Measurements from ENCODE around the gene PCID2. TPM values are rescaled to one million over a fixed set of nuclear protein-coding genes. Genes with fewer than 3 reads are reported as not detected.
"Not testable (repeated sequence)": the region's sequence is repeated elsewhere in the genome, so short reads cannot be mapped to it uniquely, and the experiment has no call there.

The PCID2 gene
- total RNA-seq: 10 to 100 TPM; 58.9 to 66.2 TPM

- Mint-ChIP-seq H3K36me3 (ENCODE audit: low read depth) (peaks cover 45% of the 10 kb centered on the region), H3K4me3 (peak within 1 kb of the TSS; percentile 92), H3K27me3 (no peaks in the 10 kb centered on the region), H3K27ac (peak within 1 kb of the TSS; percentile 81), H3K9me3 (peaks cover 2% of the 10 kb centered on the region), H3K4me1 (peaks cover 65% of the 10 kb centered on the region)
- peak; percentile 91 for DNase-seq
- ChIA-PET POLR2A (interaction anchor here (1.0 to 4.5 kb wide), 21 partner anchors 9 to 281 kb away, joined by 3 to 77 read pairs (median 8); partner anchors contain the start of genes DCUN1D2, LAMP1 and MCF2L), CTCF (interaction anchor here (0.8 to 1.4 kb wide), 2 partner anchors 10 to 33 kb away, joined by 3 to 4 read pairs; no protein-coding TSS in a partner anchor)
Measured at GRCh38 chr13:113208421-113209335, at the start of gene PCID2. PCID2 (minus strand) TSS chr13:113208669; CDS start chr13:113208634, 35 bp downstream.

GRCh38 chr13:113257908-113258307 is 49.4 kb upstream of the PCID2 start:
- H3K27ac Mint-ChIP-seq, POLR2A ChIA-PET, DNase-seq, CTCF ChIA-PET, H3K27me3 Mint-ChIP-seq, H3K4me3 Mint-ChIP-seq, H3K4me1 Mint-ChIP-seq, H3K9me3 Mint-ChIP-seq: not testable (repeated sequence)
- H3K36me3 Mint-ChIP-seq (ENCODE audit: low read depth): peaks cover 53% of the 10 kb centered on the region

- no peak overlapping the region for H3K27ac Mint-ChIP-seq
- no peaks in the 10 kb centered on the region for H3K27me3 Mint-ChIP-seq
- ChIA-PET CTCF (no interaction called here), POLR2A (no interaction called here)
- no peaks in the 10 kb centered on the region for H3K4me1 Mint-ChIP-seq
- peaks cover 72% of the 10 kb centered on the region for H3K36me3 Mint-ChIP-seq (ENCODE audit: low read depth)
- DNase-seq: no peak
- H3K9me3 Mint-ChIP-seq: no peaks in the 10 kb centered on the region
- no peak overlapping the region for H3K4me3 Mint-ChIP-seq
Measured at GRCh38 chr13:113252516-113253095, 44.1 kb upstream of the PCID2 start.

DNA sequence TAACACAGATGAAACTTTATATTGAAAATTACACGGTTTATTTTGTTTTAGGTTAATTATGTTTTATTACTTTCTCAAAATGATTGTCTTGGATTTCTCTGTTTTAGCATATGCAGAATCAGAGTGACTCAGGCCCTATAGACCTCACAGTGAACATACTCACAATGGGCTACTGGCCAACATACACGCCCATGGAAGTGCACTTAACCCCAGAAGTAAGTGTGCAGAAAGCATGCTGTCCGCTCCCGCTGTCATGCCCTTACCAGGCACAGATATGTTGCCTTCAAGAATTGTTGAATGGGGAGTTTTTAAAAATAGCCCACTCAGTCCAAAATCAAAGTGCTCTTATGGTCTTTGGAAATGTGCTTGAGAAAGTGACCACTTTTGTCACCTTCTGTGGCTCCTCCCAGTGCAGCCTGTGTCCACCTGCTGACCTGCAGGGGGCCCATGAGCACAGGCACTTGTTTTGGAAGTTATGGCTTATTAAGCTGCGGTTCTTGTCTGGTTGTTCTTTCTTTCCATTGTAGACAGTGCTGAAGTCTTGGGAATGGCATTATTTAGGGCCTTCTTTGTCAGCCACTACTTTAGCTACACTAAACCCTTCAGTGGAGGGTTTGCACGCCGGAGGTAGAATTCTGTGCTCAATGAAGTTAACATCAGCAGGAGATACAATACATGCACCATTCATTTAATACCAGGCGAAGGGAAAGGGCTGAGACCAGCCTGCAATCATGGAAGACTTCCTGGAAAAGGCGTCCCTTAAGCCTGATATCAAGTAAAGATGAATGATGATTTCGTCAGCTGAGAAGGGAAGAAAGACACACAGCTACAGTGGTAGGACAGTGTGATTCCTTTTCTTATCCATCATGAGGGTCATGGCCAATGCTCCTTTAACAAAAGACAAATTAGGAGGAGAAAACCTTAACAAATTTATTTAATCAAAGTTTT is 37.7 kb upstream of the PCID2 start:
- H3K27ac Mint-ChIP-seq: no peak overlapping the region
- no peak for DNase-seq

GRCh38 chr13:113243847-113244246 is 35.4 kb upstream of the PCID2 start:
- ChIA-PET CTCF (no interaction called here), POLR2A (no interaction called here)
- no peaks in the 10 kb centered on the region for H3K9me3 Mint-ChIP-seq
- H3K27me3 Mint-ChIP-seq: no peaks in the 10 kb centered on the region
- no peaks in the 10 kb centered on the region for H3K4me1 Mint-ChIP-seq
- H3K36me3 Mint-ChIP-seq (ENCODE audit: low read depth): peaks cover 69% of the 10 kb centered on the region
- DNase-seq: no peak
- no peak overlapping the region for H3K4me3 Mint-ChIP-seq
- H3K27ac Mint-ChIP-seq: no peak overlapping the region

More for the DNA sequence above, 37.7 kb upstream of the PCID2 start:
- Mint-ChIP-seq H3K36me3 (ENCODE audit: low read depth) (peaks cover 69% of the 10 kb centered on the region), H3K4me1 (no peaks in the 10 kb centered on the region), H3K27me3 (no peaks in the 10 kb centered on the region), H3K4me3 (no peak overlapping the region), H3K9me3 (no peaks in the 10 kb centered on the region)
- CTCF ChIA-PET: no interaction called here
- POLR2A ChIA-PET: no interaction called here

GRCh38 chr13:113241623-113242022 is 33.2 kb upstream of the PCID2 start:
- DNase-seq, CTCF ChIA-PET, H3K9me3 Mint-ChIP-seq, H3K27me3 Mint-ChIP-seq, H3K4me1 Mint-ChIP-seq, H3K4me3 Mint-ChIP-seq, H3K27ac Mint-ChIP-seq: not testable (repeated sequence)
- H3K36me3 Mint-ChIP-seq (ENCODE audit: low read depth): peaks cover 61% of the 10 kb centered on the region
- POLR2A ChIA-PET: interaction anchor here (0.6 to 2.3 kb wide), 2 partner anchors 32 to 493 kb away, joined by 3 to 9 read pairs; partner anchors contain the start of genes CUL4A and PCID2

DNA sequence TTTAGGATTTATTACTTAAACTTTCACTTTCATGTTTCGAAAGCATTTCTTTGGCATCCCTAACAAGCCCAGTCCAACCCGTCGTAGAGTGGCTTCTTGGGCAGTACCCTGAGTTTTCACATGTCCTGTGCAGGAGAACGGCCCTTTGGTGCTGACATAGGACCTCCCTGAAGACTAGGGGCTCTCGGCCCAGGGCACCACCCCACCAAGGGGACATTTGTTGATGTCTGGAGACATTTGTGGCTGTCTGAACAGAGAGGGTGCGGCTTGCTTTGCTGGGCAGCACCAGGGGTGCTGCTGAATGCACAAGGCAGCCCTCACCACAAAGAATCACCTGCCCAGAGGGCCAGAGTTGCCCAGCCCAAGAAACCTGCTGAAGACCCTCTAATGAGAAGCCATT is 31.5 kb upstream of the PCID2 start:
- CTCF ChIA-PET: no interaction called here
- Mint-ChIP-seq H3K9me3 (no peaks in the 10 kb centered on the region), H3K27me3 (no peaks in the 10 kb centered on the region), H3K4me1 (no peaks in the 10 kb centered on the region), H3K27ac (no peak overlapping the region), H3K4me3 (no peak overlapping the region), H3K36me3 (ENCODE audit: low read depth) (peaks cover 55% of the 10 kb centered on the region)
- DNase-seq: no peak
- POLR2A ChIA-PET: no interaction called here

DNA sequence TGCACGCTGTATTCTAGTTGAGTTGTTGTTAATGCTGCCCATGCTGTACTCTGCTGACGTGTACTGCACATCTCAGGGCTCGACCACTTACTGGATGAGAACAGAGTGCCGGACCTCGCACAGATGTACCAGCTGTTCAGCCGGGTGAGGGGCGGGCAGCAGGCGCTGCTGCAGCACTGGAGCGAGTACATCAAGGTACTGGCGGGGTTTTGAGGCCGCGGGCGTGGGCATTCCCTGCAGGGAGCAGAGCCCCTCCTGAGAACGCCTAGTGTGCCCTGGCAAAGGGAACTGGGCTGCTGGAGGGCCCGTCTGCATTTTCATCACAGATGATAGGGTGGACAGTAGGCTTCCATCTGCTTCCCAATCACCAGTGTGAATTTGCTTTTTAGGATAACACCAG is 30.9 kb upstream of the PCID2 start:
- POLR2A ChIA-PET: interaction anchor here (1.2 kb wide), 1 partner anchor 297 kb away, joined by 3 read pairs; no protein-coding TSS in a partner anchor

DNA sequence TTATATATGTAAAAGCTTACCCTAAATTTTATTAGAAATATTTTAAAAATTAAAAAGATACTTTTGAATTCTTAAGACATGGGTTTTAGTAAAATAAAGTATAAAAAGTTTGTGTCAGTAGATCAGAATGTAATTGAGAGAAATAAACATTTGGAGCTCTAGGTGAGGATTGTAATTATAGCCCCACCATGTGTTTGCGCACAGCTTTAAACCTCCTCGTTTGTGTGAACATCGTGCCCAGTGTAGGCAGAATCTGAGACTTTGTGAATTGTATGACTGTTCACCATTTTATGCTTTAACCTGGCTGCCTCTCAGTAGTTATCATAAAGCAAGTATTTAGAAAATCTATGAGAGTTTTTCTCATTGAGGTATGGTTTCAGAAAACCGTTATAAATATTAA is 30.1 kb upstream of the PCID2 start:
- Mint-ChIP-seq H3K4me3 (no peak overlapping the region), H3K27ac (no peak overlapping the region), H3K9me3 (no peaks in the 10 kb centered on the region), H3K27me3 (no peaks in the 10 kb centered on the region), H3K4me1 (no peaks in the 10 kb centered on the region), H3K36me3 (ENCODE audit: low read depth) (peaks cover 55% of the 10 kb centered on the region)
- no peak for DNase-seq
- ChIA-PET POLR2A (interaction anchor here (0.9 to 1.2 kb wide), 2 partner anchors 9 to 296 kb away, joined by 3 read pairs; no protein-coding TSS in a partner anchor), CTCF (interaction anchor here (0.8 to 1.6 kb wide), 10 partner anchors 9 to 296 kb away, joined by 3 to 11 read pairs (median 4); no protein-coding TSS in a partner anchor)

More for the DNA sequence above, 30.9 kb upstream of the PCID2 start:
- Mint-ChIP-seq H3K9me3 (no peaks in the 10 kb centered on the region), H3K4me3 (no peak overlapping the region), H3K27ac (no peak overlapping the region), H3K27me3 (no peaks in the 10 kb centered on the region), H3K36me3 (ENCODE audit: low read depth) (peaks cover 56% of the 10 kb centered on the region), H3K4me1 (no peaks in the 10 kb centered on the region)
- DNase-seq: no peak
- CTCF ChIA-PET: interaction anchor here (0.8 to 1.4 kb wide), 4 partner anchors 154 to 296 kb away, joined by 3 to 11 read pairs (median 4); no protein-coding TSS in a partner anchor

DNA sequence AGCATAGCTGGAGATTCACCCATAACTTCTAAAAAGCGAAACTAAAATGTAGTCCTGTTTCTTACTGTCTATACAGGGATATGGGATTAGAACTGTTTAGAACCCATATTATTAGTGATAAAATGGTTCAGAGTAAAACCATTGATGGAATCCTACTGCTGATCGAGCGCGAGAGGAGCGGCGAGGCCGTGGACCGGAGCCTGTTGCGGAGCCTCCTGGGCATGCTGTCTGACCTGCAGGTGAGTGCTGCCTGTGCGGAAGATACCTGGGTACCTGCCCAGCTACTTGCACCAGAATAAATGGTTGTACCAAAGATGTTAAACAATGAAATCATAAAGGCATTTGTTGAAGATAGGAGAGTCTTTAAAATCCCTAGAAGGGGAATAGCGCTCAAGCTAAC is 24.6 kb upstream of the PCID2 start:
- no peak for DNase-seq
- no peaks in the 10 kb centered on the region for H3K4me1 Mint-ChIP-seq
- H3K27me3 Mint-ChIP-seq: no peaks in the 10 kb centered on the region
- H3K4me3 Mint-ChIP-seq: no peak overlapping the region
- peaks cover 65% of the 10 kb centered on the region for H3K36me3 Mint-ChIP-seq (ENCODE audit: low read depth)
- ChIA-PET POLR2A (no interaction called here), CTCF (no interaction called here)
- no peaks in the 10 kb centered on the region for H3K9me3 Mint-ChIP-seq
- no peak overlapping the region for H3K27ac Mint-ChIP-seq

DNA sequence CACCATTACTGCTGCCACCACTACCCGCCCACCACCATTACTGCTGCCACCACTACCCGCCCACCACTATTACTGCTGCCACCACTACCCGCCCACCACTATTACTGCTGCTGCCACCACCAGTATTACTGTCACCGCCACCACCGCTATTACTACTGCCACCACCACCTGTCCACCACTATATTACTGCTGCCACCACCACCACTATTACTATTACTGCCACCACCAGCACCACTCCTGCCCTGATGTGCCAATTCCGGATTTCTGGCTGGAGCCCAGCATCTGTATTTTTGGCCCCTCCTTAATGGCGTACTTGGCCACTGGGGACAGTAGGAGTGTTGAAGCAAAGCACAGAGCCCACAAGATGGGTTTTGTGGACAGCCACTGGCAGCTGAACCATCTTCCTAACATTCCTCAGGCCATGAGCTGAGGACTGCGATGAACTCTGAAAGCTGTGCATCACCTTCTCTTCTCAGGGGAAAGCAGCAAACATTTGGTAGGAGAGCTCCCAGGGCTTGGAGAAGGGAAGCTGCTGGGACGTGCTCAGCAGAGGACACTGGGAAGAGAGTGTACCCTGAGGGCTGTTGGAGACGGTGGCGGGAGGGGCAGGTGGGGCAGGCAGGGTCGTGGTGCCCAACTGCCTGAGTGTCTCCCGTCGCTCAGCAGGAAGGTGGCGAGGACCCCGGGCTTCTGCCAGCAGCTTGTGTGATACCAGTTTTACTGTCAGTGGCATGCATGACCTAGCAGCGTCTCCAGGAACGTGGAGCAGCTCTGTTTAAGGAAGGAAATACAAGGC is 23.9 kb upstream of the PCID2 start:
- DNase-seq: no peak
- no peaks in the 10 kb centered on the region for H3K4me1 Mint-ChIP-seq
- no peak overlapping the region for H3K27ac Mint-ChIP-seq
- H3K36me3 Mint-ChIP-seq (ENCODE audit: low read depth): peaks cover 65% of the 10 kb centered on the region
- ChIA-PET CTCF (no interaction called here), POLR2A (no interaction called here)
- no peaks in the 10 kb centered on the region for H3K27me3 Mint-ChIP-seq
- no peak overlapping the region for H3K4me3 Mint-ChIP-seq
- no peaks in the 10 kb centered on the region for H3K9me3 Mint-ChIP-seq

All from activated CD4-positive, alpha-beta memory T cell treated with anti-CD3 and anti-CD28 coated beads, Interleukin-2, amount 10 ng/mL, durations not matched to agents 7 days and 5 days (primary cell).